Astrocyte of the hippocampus (primary cell): Measurements from ENCODE around the gene PPP1R37.

Experiments used
- DNase-seq: peaks from one replicate; pipeline ENCODE4 v3.0.0; 2011; ENCODE audit warnings: low read depth, low spot score

PPP1R37 gene

DNA sequence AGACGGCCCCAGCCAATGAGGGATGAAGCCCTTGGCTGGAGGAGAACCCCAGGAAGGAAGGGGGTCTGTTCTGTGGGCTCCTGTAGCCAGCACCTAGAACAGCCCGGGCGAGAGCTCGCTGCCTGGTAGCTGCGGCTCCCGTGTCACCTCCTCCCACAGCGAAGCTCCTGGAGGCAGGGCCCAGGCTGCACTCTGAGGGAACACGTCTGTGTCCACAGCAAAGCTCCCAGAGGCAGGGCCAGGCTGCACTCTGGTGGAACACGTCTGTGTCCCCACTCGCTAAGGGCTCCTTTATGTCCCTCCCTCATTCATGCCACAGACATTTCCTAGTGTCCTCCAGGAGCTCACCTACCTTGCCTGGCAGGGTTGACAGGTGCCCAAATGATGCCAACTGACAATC, 76.6 kb downstream of the PPP1R37 start:
- no peak for DNase-seq

- DNase-seq = peak; percentile 2
These were observed 77.4 kb downstream of the PPP1R37 start for GRCh38 chr19:45170146-45171106.

- DNase-seq = peak; percentile 23
These were observed 78.2 kb downstream of the PPP1R37 start for GRCh38 chr19:45171211-45171623.

DNA sequence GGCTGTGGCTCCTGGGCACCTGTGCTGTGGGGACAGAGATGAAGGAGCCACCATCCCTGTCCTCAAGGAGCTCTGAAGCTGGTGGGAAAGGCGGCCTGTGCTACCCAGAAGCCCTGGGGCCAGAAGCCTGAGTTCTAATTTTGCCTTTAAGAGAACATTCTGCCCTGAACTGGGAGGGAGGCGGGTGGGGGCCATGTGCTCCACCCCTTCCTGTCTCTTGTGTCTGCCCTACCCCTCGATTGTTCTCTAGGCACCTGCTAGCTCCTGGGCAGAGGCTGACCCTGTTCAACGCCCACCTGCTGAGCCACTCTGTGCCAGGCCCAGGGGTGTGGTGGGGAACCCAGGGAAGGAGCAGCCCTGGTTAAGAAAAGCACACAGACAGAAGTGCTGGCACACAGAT, 79.2 kb downstream of the PPP1R37 start:
- no peak for DNase-seq

DNA sequence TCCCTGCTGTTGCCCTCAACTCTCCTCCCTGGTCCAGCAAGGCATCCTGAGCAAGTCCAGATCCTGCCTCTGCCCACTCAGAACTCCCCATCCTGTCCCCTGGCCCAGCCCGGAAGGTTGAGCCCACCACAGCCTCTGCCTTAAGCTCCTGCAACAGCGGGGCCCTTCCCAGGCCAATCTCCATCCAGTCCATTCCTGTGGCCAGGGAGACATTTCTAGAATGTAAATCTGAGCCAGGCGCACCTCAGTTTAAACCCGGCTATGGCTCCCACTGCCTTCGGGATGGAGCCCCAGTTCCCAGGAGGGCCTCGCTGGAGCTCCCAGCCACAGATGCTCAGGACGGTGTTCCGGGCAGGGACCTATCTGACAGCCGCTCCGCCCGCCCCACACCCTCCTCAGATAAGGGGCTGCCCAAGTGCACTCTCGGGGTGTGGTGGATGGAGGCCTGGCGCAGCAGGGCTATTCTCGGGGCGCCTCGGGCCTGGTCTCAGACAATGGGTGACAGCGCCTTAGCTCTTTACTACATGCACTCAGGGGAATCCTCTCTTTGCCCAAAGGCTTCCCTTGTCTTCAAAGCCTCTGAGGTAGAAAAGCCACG, 79.7 kb downstream of the PPP1R37 start:
- DNase-seq = peak; percentile 60

DNA sequence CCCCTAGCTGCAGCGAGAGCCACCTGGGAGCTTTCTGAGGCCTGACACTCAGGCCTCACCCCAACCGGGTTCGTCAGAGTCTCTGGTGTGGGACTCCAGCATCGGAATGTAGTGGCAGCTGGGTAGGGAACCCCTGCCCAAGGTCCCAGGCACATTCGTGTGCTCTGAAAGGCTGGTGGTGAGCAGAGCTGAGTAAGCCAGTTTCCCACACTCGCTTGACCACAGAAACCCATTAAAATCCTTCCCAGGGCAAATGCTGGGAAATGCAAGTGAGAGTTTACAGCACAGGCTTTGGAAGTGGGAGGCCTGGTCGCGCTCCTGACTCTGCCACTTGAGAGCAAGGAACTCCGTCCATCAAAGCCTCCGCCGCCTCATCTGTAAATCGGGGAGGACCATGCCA, 80.8 kb downstream of the PPP1R37 start:
- peak; percentile 94 for DNase-seq

GRCh38 chr19:45175515-45176345, 82.8 kb downstream of the PPP1R37 start:
- DNase-seq = no peak

DNA sequence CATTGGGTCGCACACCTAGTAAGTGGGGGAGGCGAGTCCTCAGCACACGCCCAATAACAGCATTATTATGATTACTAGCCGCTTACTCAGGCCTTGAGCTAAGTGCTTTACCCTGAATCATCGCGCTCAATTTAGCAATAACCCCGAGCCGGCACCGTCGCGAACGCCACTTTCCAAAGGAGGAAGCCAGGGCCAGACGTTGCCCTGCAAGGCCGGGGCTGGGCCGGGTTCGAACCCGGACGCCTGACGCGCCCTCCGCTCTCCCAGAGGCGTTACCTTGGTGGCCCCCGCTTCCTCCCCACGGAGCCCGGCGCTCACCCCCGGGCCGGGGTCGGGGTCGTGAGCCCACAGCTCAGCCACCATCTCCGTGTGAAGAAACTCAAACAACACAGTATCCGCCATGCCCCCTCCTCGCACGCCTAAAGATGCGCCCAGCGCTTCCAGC, 84.9 kb downstream of the PPP1R37 start, which contains the start of gene TRAPPC6A:
TRAPPC6A (minus strand) TSS at position 421 of the 445 bp plus-strand sequence; CDS start at position 402, 19 bp downstream.
- DNase-seq = no peak

DNA sequence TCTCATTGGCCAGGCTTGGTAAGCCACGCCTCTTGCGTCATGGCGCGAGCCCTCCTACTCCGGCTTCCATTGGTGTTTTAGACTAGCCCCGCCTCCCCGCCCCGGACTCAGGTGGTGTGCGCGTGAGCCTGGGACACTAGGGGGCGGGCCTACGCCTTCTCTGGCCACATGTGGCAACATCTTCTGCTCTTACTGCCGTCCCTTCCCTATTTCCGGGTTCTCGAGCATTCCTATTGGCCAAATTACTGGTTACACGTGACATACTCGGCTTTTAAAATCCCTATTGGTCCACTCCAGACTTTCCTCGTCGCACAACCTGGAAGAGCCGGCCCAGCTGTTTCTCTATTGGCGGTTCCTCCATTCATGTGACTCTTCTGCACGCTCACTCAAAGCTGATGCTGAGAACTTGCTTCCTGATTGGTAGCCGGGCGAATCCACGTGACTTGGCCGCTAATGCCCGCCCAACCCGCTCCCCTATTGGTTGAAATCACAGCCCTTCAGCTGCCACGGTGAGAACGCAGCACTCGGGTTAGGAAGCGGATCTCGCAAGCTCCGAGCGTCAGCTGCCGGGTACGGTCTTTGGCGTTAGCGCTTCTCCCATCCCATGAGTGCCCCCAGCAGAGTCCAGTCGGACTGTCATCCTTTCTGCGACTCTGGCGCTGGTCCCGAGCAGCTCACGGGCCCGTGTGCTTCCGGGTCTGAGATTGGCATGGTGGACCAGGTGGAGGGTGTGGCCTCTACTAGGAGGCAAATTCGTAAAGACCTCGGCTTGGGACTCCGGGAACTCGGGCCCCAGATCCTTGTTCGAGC, 85.5 kb downstream of the PPP1R37 start, which contains the start of gene BLOC1S3:
BLOC1S3 (plus strand) TSS at position 523 of the 810 bp plus-strand sequence. CDS start 513 bp downstream, outside the sequence.
- peak; percentile 100 for DNase-seq

DNA sequence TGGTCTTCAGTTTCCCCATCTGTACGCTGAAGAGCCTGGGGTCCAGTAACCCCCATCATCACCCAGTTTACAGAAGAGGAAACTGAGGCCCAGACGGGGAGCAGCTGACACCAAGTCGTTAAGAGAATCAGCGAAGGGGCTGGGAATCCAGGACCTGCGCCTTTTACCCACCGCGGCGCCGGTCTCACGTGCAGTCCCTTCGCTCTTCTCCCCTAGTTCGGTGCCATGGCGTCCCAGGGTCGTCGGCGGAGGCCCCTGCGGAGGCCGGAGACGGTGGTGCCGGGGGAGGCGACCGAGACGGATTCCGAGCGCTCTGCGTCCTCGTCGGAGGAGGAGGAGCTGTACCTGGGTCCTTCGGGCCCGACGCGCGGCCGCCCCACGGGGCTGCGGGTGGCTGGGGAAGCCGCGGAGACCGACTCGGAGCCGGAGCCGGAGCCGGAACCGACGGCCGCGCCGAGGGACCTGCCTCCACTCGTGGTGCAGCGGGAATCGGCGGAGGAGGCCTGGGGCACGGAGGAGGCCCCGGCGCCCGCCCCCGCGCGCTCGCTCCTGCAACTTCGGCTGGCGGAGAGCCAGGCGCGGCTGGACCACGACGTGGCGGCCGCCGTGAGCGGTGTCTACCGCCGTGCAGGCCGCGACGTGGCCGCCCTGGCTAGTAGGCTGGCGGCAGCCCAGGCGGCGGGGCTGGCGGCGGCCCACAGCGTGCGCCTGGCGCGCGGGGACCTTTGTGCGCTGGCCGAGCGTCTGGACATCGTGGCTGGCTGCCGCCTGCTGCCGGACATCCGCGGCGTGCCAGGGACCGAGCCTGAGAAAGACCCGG, 86.3 kb downstream of the PPP1R37 start:
- peak; percentile 71 for DNase-seq

DNA sequence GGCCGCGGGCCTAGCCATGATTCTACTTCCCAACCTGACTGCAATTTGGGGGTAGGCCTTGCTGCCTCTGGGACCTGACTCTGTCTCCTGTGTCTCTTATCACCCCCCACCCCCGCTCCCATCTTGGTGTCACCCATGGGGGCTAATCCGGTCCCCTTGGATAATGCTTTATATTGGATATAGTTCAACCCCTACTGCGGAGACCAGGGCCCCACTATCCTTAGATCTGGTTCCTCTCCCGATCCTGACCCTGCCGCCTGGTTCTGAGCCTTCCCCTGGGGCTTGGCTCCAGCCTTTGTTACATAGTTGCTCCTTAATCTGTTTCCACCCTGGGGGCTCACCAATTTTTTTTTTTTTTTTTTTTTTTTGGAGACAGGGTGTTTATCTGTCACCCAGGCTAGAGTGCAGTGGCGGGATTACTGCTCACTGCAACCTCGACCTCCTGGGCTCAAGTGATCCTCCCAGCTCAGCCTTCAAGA, 87.0 kb downstream of the PPP1R37 start:
- no peak for DNase-seq

GRCh38 chr19:45180936-45181335, 88.0 kb downstream of the PPP1R37 start:
- no peak for DNase-seq

DNA sequence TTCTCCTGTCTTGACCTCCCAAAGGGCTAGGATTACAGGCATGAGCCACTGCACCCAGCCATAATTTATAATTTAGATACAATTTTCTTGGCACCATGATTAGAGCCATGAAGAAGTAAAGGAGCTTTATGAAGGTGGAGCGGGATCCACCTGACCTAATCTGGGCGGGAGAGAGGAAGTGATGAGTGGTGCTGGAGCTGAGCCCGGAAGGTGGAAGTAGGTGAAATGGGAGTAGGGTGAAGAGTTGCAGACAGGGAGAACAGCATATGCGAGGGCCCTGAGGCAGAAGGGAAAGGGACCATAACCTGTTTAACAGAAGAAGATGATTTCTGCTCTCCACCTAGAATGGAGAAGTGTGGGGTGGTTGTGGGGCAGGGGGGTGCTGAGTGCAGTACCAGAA, 89.8 kb downstream of the PPP1R37 start:
- DNase-seq = no peak

DNA sequence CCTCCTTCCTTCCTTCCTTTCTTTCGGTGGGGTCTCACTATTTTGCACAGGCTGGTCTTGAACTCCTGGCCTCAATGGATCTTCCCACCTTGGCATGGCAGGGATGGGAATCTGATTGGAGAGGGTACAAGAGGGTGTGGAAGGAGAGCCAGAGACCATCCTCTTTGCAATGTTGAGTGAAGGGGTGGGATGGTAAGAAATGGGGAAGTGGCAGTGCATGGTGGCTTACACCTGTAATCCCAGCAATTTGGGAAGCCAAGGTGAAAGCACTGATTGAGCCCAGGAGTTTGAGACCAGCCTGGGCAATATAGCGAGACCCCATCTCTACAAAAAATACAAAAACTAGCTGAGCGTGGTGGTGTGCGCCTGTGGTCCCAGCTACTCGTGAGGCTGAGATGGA, 91.1 kb downstream of the PPP1R37 start:
- no peak for DNase-seq

GRCh38 chr19:45186509-45187334, 93.7 kb downstream of the PPP1R37 start:
- no peak for DNase-seq

DNA sequence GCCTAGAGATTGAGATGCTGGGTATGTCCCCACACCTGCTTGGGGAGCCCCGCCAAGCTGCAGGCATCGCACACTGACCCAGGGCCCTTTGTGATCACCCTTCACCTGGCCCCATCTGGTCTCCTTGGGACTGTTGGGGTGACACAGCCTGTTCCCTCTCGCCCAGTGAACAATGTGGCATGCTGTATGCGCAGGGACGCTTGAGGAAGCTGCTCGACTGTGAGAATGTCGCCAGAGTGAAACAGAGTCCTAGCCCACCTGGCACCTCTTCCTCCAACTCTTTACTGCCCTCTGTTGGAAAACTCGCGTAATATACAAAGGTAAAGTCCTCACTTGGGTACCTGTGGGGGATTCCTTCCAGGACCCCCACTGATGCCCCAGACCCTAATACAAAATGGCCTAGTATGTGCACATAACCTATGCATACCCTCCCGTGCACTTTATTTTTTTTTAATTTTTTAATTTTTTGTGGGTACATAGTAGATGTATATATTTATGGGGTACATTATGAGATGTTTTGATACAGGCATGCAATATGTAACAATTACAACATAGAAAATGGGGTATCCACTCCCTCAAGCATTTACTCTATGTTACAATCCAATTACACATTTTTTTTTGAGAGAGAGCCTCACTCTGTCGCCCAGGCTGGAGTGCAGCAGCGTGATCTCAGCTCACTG, 94.6 kb downstream of the PPP1R37 start:
- no peak for DNase-seq

- no peak for DNase-seq
These were observed 97.0 kb downstream of the PPP1R37 start for GRCh38 chr19:45189971-45190370.

- DNase-seq = no peak
These were observed 98.4 kb downstream of the PPP1R37 start for GRCh38 chr19:45191375-45191774.
